C4-2B (cell line): ENCODE measurements around the gene SPATA31D3.

Experiments used
- ZFX ChIP-seq: fragments of 450-650 bp; IDR thresholded peaks from 2 replicates; pipeline ENCODE4 v1.6.1; 2017
- TF ChIP-seq, protein P1 (sequence below): fragments of 450-650 bp; conservative IDR thresholded peaks from 2 replicates; pipeline ENCODE4 v1.5.1; 2017; ENCODE audit warnings: mild to moderate bottlenecking

GRCh38 chr9:81906671-81907070 is 36.6 kb upstream of the SPATA31D3 start:
- TF ChIP-seq, protein P1, sequence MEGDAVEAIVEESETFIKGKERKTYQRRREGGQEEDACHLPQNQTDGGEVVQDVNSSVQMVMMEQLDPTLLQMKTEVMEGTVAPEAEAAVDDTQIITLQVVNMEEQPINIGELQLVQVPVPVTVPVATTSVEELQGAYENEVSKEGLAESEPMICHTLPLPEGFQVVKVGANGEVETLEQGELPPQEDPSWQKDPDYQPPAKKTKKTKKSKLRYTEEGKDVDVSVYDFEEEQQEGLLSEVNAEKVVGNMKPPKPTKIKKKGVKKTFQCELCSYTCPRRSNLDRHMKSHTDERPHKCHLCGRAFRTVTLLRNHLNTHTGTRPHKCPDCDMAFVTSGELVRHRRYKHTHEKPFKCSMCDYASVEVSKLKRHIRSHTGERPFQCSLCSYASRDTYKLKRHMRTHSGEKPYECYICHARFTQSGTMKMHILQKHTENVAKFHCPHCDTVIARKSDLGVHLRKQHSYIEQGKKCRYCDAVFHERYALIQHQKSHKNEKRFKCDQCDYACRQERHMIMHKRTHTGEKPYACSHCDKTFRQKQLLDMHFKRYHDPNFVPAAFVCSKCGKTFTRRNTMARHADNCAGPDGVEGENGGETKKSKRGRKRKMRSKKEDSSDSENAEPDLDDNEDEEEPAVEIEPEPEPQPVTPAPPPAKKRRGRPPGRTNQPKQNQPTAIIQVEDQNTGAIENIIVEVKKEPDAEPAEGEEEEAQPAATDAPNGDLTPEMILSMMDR: no peak
- no peak for TF ChIP-seq ZFX
